ENCODE results near the gene AGAP1. TPM values are rescaled to one million over a fixed set of nuclear protein-coding genes. Genes with fewer than 3 reads are reported as not detected.

The AGAP1 gene
- total RNA-seq, 1 donor from 2014 or later, result 20.4 TPM

GRCh38 chr2:235937526-235937925 is 443.7 kb downstream of the AGAP1 start:
- Mint-ChIP-seq H3K9me3 (peaks cover 13% of the 10 kb centered on the region), H3K4me1 (peaks cover 50% of the 10 kb centered on the region), H3K27me3 (ENCODE audit: insufficient read depth, low read depth) (no peaks in the 10 kb centered on the region), H3K27ac (no peak overlapping the region), H3K4me3 (no peak overlapping the region), H3K36me3 (peaks cover 53% of the 10 kb centered on the region)
- Histone ChIP-seq H2AFZ (replicated peaks) (no peak overlapping the region), H3K4me3 (no peak overlapping the region), H3K27ac (no peak overlapping the region), H3F3A (ENCODE audit: low read depth) (peaks cover 31% of the 10 kb centered on the region), H3K4me1 (peaks cover 37% of the 10 kb centered on the region), H3K4me2 (no peak overlapping the region), H3K79me2 (ENCODE audit: low read depth) (no peaks in the 10 kb centered on the region), H3K36me3 (no peaks in the 10 kb centered on the region), H4K20me1 (ENCODE audit: low read depth) (peaks cover 18% of the 10 kb centered on the region), H3K27me3 (no peaks in the 10 kb centered on the region), H3K9ac (no peak overlapping the region), H3K9me3 (ENCODE audit: low read depth) (no peaks in the 10 kb centered on the region)
- no peak for DNase-seq (ENCODE audit: low spot score)
- TF ChIP-seq EZH2phosphoT487 (IDR thresholded peaks at IDR 0.05) (no peak), EZH2 (IDR thresholded peaks at IDR 0.05) (no peak)
- TF ChIP-seq, protein P1, sequence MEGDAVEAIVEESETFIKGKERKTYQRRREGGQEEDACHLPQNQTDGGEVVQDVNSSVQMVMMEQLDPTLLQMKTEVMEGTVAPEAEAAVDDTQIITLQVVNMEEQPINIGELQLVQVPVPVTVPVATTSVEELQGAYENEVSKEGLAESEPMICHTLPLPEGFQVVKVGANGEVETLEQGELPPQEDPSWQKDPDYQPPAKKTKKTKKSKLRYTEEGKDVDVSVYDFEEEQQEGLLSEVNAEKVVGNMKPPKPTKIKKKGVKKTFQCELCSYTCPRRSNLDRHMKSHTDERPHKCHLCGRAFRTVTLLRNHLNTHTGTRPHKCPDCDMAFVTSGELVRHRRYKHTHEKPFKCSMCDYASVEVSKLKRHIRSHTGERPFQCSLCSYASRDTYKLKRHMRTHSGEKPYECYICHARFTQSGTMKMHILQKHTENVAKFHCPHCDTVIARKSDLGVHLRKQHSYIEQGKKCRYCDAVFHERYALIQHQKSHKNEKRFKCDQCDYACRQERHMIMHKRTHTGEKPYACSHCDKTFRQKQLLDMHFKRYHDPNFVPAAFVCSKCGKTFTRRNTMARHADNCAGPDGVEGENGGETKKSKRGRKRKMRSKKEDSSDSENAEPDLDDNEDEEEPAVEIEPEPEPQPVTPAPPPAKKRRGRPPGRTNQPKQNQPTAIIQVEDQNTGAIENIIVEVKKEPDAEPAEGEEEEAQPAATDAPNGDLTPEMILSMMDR (IDR thresholded peaks at IDR 0.05), result no peak

- H3K9me3 ChIP-seq (ENCODE audit: low read depth), result no peaks in the 10 kb centered on the region
Observed at GRCh38 chr2:235937936-235938335, 444.1 kb downstream of the AGAP1 start.

GRCh38 chr2:235938611-235939010 is 444.8 kb downstream of the AGAP1 start:
- Histone ChIP-seq H4K20me1 (ENCODE audit: low read depth) (peaks cover 18% of the 10 kb centered on the region), H3K9me3 (ENCODE audit: low read depth) (no peaks in the 10 kb centered on the region), H3K9ac (no peak overlapping the region), H3K27me3 (no peaks in the 10 kb centered on the region), H2AFZ (replicated peaks) (no peak overlapping the region), H3K4me1 (peaks cover 37% of the 10 kb centered on the region), H3K4me2 (no peak overlapping the region), H3K27ac (no peak overlapping the region), H3K79me2 (ENCODE audit: low read depth) (no peaks in the 10 kb centered on the region), H3K4me3 (no peak overlapping the region), H3K36me3 (no peaks in the 10 kb centered on the region), H3F3A (ENCODE audit: low read depth) (peaks cover 30% of the 10 kb centered on the region)
- Mint-ChIP-seq H3K4me1 (peaks cover 54% of the 10 kb centered on the region), H3K36me3 (peaks cover 53% of the 10 kb centered on the region), H3K27me3 (ENCODE audit: insufficient read depth, low read depth) (no peaks in the 10 kb centered on the region), H3K4me3 (no peak overlapping the region), H3K9me3 (peaks cover 13% of the 10 kb centered on the region), H3K27ac (no peak overlapping the region)
- TF ChIP-seq EZH2 (IDR thresholded peaks at IDR 0.05) (no peak), EZH2phosphoT487 (IDR thresholded peaks at IDR 0.05) (no peak)
- TF ChIP-seq, protein P1 (IDR thresholded peaks at IDR 0.05), result no peak
- DNase-seq (ENCODE audit: low spot score), result no peak

More at GRCh38 chr2:235937936-235938335, 444.1 kb downstream of the AGAP1 start:
- H3K4me2 ChIP-seq, result no peak overlapping the region
- no peak for DNase-seq (ENCODE audit: low spot score)
- peaks cover 18% of the 10 kb centered on the region for H4K20me1 ChIP-seq (ENCODE audit: low read depth)
- peaks cover 13% of the 10 kb centered on the region for H3K9me3 Mint-ChIP-seq
- no peak overlapping the region for H2AFZ ChIP-seq (replicated peaks)
- peaks cover 51% of the 10 kb centered on the region for H3K4me1 Mint-ChIP-seq
- H3K9ac ChIP-seq, result no peak overlapping the region
- H3K27me3 ChIP-seq, result no peaks in the 10 kb centered on the region
- H3F3A ChIP-seq (ENCODE audit: low read depth), result peaks cover 31% of the 10 kb centered on the region
- H3K79me2 ChIP-seq (ENCODE audit: low read depth), result no peaks in the 10 kb centered on the region
- H3K4me3 Mint-ChIP-seq, result no peak overlapping the region
- no peak overlapping the region for H3K4me3 ChIP-seq
- no peaks in the 10 kb centered on the region for H3K36me3 ChIP-seq
- H3K27ac Mint-ChIP-seq, result no peak overlapping the region
- no peak for TF ChIP-seq EZH2 (IDR thresholded peaks at IDR 0.05)
- TF ChIP-seq, protein P1 (IDR thresholded peaks at IDR 0.05), result no peak
- TF ChIP-seq EZH2phosphoT487 (IDR thresholded peaks at IDR 0.05), result no peak
- no peak overlapping the region for H3K27ac ChIP-seq
- peaks cover 37% of the 10 kb centered on the region for H3K4me1 ChIP-seq
- H3K27me3 Mint-ChIP-seq (ENCODE audit: insufficient read depth, low read depth), result no peaks in the 10 kb centered on the region
- H3K36me3 Mint-ChIP-seq, result peaks cover 52% of the 10 kb centered on the region

All from neural progenitor cell (in vitro differentiated cells).